GM23248 (cell line): Measurements from ENCODE around the gene ITGAL. TPM values are rescaled to one million over a fixed set of nuclear protein-coding genes. Genes with fewer than 3 reads are reported as not detected.
A peak's percentile ranks its signal among the peaks of the same experiment; 100 is the strongest.

Source experiments
- DNase-seq: peaks from one replicate; pipeline ENCODE4 v3.0.0-alpha.2; 2015
- H2AFZ ChIP-seq: fragments of 200-600 bp; sonication (generic); 2 replicates; pipeline ENCODE4 v1.6.1; 2016; ENCODE audit warnings: antibody characterized with exemption
- H3F3A ChIP-seq: fragments of 200-600 bp; sonication (generic); 2 replicates; pipeline ENCODE4 v1.6.1; 2016; ENCODE audit warnings: mild to moderate bottlenecking, antibody characterized with exemption, mixed run types; ENCODE audit not compliant: insufficient read depth
- H3K27ac ChIP-seq: fragments of 200-600 bp; sonication (generic); 2 replicates; pipeline ENCODE4 v1.5.1; 2016; ENCODE audit warnings: mild to moderate bottlenecking
- H3K27me3 ChIP-seq: fragments of 200-600 bp; sonication (generic); replicated peaks from 2 replicates; pipeline ENCODE4 v1.6.1; 2016; ENCODE audit warnings: mild to moderate bottlenecking; ENCODE audit not compliant: insufficient read depth
- H3K36me3 ChIP-seq: fragments of 200-600 bp; sonication (generic); 2 replicates; pipeline ENCODE4 v1.6.1; 2016; ENCODE audit warnings: low read depth, mild to moderate bottlenecking
- H3K4me1 ChIP-seq: fragments of 200-600 bp; sonication (generic); 2 replicates; pipeline ENCODE4 v1.6.1; 2016; ENCODE audit warnings: mild to moderate bottlenecking; ENCODE audit not compliant: insufficient read depth
- H3K4me2 ChIP-seq: fragments of 200-600 bp; sonication (generic); one replicate; pipeline ENCODE4 v1.6.1; 2016; ENCODE audit warnings: mild to moderate bottlenecking; ENCODE audit not compliant: unreplicated experiment
- H3K4me3 ChIP-seq: fragments of 200-600 bp; sonication (generic); 2 replicates; pipeline ENCODE4 v1.5.1; 2016; ENCODE audit warnings: mild to moderate bottlenecking
- H3K79me2 ChIP-seq: fragments of 200-600 bp; sonication (generic); 2 replicates; pipeline ENCODE4 v1.6.1; 2016; ENCODE audit warnings: mild to moderate bottlenecking; ENCODE audit not compliant: insufficient read depth
- H3K9ac ChIP-seq: fragments of 200-600 bp; sonication (generic); 2 replicates; pipeline ENCODE4 v1.6.1; 2016; ENCODE audit warnings: mild to moderate bottlenecking
- H3K9me2 ChIP-seq: fragments of 200-600 bp; sonication (generic); 2 replicates; pipeline ENCODE4 v1.6.1; 2016; ENCODE audit warnings: mixed run types, mild to moderate bottlenecking, moderate library complexity; ENCODE audit not compliant: insufficient read depth
- H3K9me3 ChIP-seq: fragments of 200-600 bp; sonication (generic); one replicate; pipeline ENCODE4 v1.6.1; 2017; ENCODE audit warnings: low read depth
- H4K20me1 ChIP-seq: fragments of 200-600 bp; sonication (generic); 2 replicates; pipeline ENCODE4 v1.6.0; 2016; ENCODE audit not compliant: insufficient read depth
- EZH2 ChIP-seq: fragments of 200-600 bp; sonication (generic); IDR thresholded peaks from 2 replicates; pipeline ENCODE4 v1.6.1; 2018; ENCODE audit warnings: antibody characterized with exemption, mild to moderate bottlenecking; ENCODE audit not compliant: insufficient read depth, poor library complexity, severe bottlenecking
- EZH2phosphoT487 ChIP-seq: fragments of 200-600 bp; sonication (generic); IDR thresholded peaks from 2 replicates; pipeline ENCODE4 v1.6.1; 2018; ENCODE audit warnings: antibody characterized with exemption, moderate library complexity, mild to moderate bottlenecking, low read depth; ENCODE audit not compliant: insufficient read depth
- WGBS, 2 experiments: methylation state at CpG; one replicate each; pipeline ENCODE4 v1.1.6; 2015 to 2017; ENCODE audit warnings: low lambda C conversion rate in 2 of 2, low coverage in 1 of 2; ENCODE audit errors: missing lambda C conversion rate in 2 of 2; 5-methylcytosine and 5-hydroxymethylcytosine counted together
- in situ Hi-C: fragments of 300-500 bp; cut with MboI; formaldehyde crosslinking; loops from 2 replicates; pipeline ENCODE4 v1.15.0; 2020
- polyA plus RNA-seq: library from polyadenylated mRNA; unstranded; fragments of >200 nt; fragmentation: Nextera tagmentation; extraction: Ambion mirVana; gene quantifications from 2 replicates; pipeline ENCODE4 v1.2.1, GENCODE V29; 2016
- total RNA-seq: library from RNA; depleted of rRNA; stranded (reverse); fragments of >200 nt; shearing (Covaris generic); gene quantifications from 2 replicates; pipeline ENCODE4 v1.2.3, GENCODE V29; 2014

ITGAL gene
- total and polyA plus RNA-seq, 2 experiments from 2014 or later, result 0.65 TPM; not detected in 1

GRCh38 chr16:30485818-30486436 is 13.4 kb downstream of the ITGAL start:
- H3K4me2 ChIP-seq, result no peak overlapping the region
- in situ Hi-C loops, result no loop called here
- no peak overlapping the region for H2AFZ ChIP-seq
- H3K27ac ChIP-seq, result no peak overlapping the region
- DNase-seq, result peak; percentile 20
- no peaks in the 10 kb centered on the region for H4K20me1 ChIP-seq
- no peaks in the 10 kb centered on the region for H3K36me3 ChIP-seq
- H3K9ac ChIP-seq, result no peak overlapping the region
- H3K4me1 ChIP-seq, result no peaks in the 10 kb centered on the region
- TF ChIP-seq EZH2, result no peak
- no peak for TF ChIP-seq EZH2phosphoT487
- no peak overlapping the region for H3K4me3 ChIP-seq
- WGBS, 2 experiments, result 70 to 75% methylated on average over 7 of the region's 7 CpGs
- H3K79me2 ChIP-seq, result no peaks in the 10 kb centered on the region
- no peaks in the 10 kb centered on the region for H3F3A ChIP-seq
- peaks cover 4% of the 10 kb centered on the region; the same call in 1 of the 2 replicates for H3K27me3 ChIP-seq
- no peaks in the 10 kb centered on the region for H3K9me2 ChIP-seq
- H3K9me3 ChIP-seq, result no peaks in the 10 kb centered on the region

DNA sequence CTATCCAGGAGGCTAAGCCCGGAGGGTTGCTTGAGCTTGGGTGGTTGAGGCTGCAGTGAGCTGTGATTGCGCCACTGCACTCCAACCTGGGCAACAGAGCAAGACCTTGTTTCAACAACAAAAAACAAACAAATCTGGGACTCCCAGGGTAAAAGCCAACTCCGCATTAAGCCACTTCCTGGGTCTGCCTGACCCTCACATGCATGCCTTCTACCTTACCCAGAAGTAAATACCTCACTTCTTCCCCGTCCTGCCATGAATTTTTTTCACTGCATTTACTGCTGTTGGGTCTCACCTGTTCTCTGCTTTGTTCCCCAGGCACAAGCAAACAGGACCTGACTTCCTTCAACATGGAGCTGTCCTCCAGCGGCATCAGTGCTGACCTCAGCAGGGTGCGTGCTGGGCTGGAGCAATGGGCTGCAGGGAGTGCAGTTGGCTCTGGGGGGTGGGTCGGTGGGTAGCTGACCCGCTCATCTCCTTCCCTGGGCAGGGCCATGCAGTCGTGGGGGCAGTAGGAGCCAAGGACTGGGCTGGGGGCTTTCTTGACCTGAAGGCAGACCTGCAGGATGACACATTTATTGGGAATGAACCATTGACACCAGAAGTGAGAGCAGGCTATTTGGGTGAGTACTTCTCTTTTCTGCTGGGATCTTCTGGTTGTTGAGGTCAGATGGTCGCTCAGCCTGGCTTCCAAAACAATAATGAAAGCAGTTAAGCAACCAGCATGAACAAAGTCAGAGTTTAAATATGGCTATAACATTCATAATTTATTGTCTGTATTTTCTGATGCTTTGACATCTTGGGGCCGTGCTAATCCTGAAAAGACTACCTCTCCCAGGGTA is 16.4 kb downstream of the ITGAL start:
- H2AFZ ChIP-seq, result no peak overlapping the region
- in situ Hi-C loops, result no loop called here
- H3K27me3 ChIP-seq, result no peaks in the 10 kb centered on the region; the same call in 1 of the 2 replicates
- WGBS, 2 experiments, result 42 to 53% methylated on average over 10 to 11 of the region's 11 CpGs
- no peaks in the 10 kb centered on the region for H3K9me2 ChIP-seq
- H3F3A ChIP-seq, result 0 out of 2 replicates have a peak, but pooled peaks cover 4% of the 10 kb centered on the region
- no peaks in the 10 kb centered on the region for H4K20me1 ChIP-seq
- no peaks in the 10 kb centered on the region for H3K9me3 ChIP-seq
- no peaks in the 10 kb centered on the region for H3K36me3 ChIP-seq
- no peak overlapping the region for H3K4me3 ChIP-seq
- H3K9ac ChIP-seq, result no peak overlapping the region
- no peak overlapping the region for H3K4me2 ChIP-seq
- no peaks in the 10 kb centered on the region for H3K79me2 ChIP-seq
- DNase-seq, result no peak
- TF ChIP-seq EZH2phosphoT487 (no peak), EZH2 (no peak)
- H3K27ac ChIP-seq, result no peak overlapping the region
- H3K4me1 ChIP-seq, result 0 out of 2 replicates have a peak, but pooled peaks cover 7% of the 10 kb centered on the region

DNA sequence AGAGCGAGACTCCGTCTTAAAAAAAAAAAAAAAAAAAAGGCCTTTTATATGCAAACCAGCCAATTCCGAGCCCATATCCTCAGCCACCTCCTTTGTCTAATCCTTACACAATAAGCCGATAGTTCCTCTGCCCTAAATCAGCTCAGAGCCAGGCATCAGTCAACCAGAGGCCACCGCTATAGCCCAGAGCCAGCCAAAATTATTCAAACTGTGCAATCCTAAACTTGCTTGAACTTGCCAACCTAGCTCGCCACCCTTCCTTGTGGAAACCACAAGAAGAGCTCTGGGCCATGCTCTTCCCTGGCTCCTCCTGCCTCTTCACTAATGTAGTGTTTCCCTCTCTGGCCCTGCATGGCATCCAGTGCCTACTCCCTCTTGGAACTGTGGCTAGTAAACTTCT is 17.7 kb downstream of the ITGAL start:
- no peak for DNase-seq
- TF ChIP-seq EZH2phosphoT487, result no peak
- TF ChIP-seq EZH2, result no peak
- H3K27me3 ChIP-seq, result no peaks in the 10 kb centered on the region; the same call in 1 of the 2 replicates
- H3K9ac ChIP-seq, result no peak overlapping the region
- no peaks in the 10 kb centered on the region for H3K79me2 ChIP-seq
- no peaks in the 10 kb centered on the region for H4K20me1 ChIP-seq
- H3K36me3 ChIP-seq, result no peaks in the 10 kb centered on the region
- WGBS, 2 experiments, result 41 to 49% methylated on average over 6 of the region's 6 CpGs
- no peak overlapping the region for H3K27ac ChIP-seq
- H3K4me2 ChIP-seq, result no peak overlapping the region
- 0 out of 2 replicates have a peak, but pooled peaks cover 7% of the 10 kb centered on the region for H3K4me1 ChIP-seq
- no peak overlapping the region for H2AFZ ChIP-seq
- in situ Hi-C loops, result no loop called here
- no peaks in the 10 kb centered on the region for H3K9me2 ChIP-seq
- 0 out of 2 replicates have a peak, but pooled peaks cover 4% of the 10 kb centered on the region for H3F3A ChIP-seq
- no peaks in the 10 kb centered on the region for H3K9me3 ChIP-seq
- no peak overlapping the region for H3K4me3 ChIP-seq

DNA sequence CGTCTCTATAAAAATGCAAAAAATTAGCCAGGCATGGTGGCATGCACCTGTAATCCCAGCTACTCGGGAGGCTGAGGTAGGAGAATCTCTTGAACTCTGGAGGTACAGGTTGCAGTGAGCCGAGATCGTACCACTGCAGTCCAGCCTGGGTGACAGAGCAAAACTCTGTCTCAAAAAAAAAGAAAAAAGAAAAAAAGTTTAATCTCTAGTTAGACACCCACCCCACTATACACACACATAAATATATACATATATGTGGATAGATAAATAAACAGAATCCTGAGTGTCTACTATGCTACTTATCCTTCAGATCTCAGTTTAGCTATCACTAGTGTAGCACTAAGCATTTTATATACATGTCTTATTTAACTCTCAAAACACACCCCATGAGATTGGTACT is 18.7 kb downstream of the ITGAL start:
- Histone ChIP-seq H4K20me1 (no peaks in the 10 kb centered on the region), H3K4me3 (no peak overlapping the region), H3K9me3 (no peaks in the 10 kb centered on the region), H3K9me2 (no peaks in the 10 kb centered on the region), H3K27ac (no peak overlapping the region), H3K27me3 (no peaks in the 10 kb centered on the region; the same call in 1 of the 2 replicates), H3K4me1 (0 out of 2 replicates have a peak, but pooled peaks cover 7% of the 10 kb centered on the region), H3K36me3 (no peaks in the 10 kb centered on the region), H3K79me2 (no peaks in the 10 kb centered on the region), H3F3A (0 out of 2 replicates have a peak, but pooled peaks cover 4% of the 10 kb centered on the region), H3K4me2 (no peak overlapping the region), H3K9ac (no peak overlapping the region), H2AFZ (no peak overlapping the region)
- in situ Hi-C loops, result no loop called here
- 88 to 93% methylated on average over 4 of the region's 4 CpGs for WGBS, 2 experiments
- no peak for DNase-seq
- TF ChIP-seq EZH2phosphoT487 (no peak), EZH2 (no peak)
